ENCODE measurements around the gene MRPS25. TPM values are rescaled to one million over a fixed set of nuclear protein-coding genes. Genes with fewer than 3 reads are reported as not detected.

The MRPS25 gene
- total RNA-seq, 1 experiment from 2014 or later = 69.7 TPM

DNA sequence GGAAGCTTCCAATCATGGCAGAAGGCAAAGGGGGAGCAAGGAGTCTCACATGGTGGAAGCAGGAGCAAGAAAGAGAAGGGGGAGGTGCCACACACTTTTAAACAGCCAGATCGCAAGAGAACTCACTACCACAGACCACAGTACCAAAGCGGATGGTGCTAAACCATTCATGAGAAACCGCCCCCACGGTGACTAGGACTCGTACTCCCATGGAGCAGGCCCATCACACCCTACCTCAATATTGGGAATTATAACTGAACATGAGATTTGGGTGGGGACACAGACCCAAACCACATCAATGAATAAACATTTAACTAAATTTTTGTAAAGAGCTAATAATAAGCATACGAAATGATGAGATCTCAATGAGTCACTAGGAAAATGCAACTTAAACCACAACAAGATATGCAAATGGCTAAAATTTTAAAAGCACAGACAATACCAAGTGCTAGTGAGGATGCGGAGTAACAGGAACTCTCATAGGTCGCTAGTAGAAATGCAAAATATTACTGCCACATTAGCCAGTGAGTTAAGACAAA is 10.0 kb downstream of the MRPS25 start:
- POLR2A ChIA-PET = no interaction called here
- H3K36me3 Mint-ChIP-seq = peaks cover 62% of the 10 kb centered on the region

DNA sequence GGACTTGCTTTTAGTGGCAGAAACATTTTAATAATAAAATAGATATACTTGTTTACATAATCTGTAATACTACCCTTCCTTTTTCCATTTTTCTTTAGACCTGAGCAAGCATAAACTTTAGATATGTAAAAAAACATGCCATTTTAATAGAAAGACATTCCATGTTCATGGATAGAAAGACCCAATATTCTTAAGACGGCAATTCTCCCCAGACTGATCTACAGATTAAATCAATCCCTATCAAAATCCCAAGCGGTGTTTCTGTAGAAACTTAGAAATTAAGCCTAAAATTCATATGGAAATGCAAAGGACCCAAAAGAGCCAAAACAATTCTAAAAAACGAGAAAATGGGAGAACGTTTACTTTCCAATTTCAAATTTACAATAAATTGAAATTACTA is 11.6 kb downstream of the MRPS25 start:
- no peaks in the 10 kb centered on the region for H3K9me3 Mint-ChIP-seq
- ATAC-seq = no peak
- H3K36me3 Mint-ChIP-seq = peaks cover 56% of the 10 kb centered on the region
- no peak overlapping the region for H3K27ac Mint-ChIP-seq
- DNase-seq (ENCODE audit: low spot score) = no peak
- no peaks in the 10 kb centered on the region for H3K27me3 Mint-ChIP-seq (ENCODE audit: low read depth)
- ChIA-PET POLR2A (no interaction called here), CTCF (no interaction called here)
- no peak overlapping the region for H3K4me3 Mint-ChIP-seq
- TF ChIP-seq, protein P1, sequence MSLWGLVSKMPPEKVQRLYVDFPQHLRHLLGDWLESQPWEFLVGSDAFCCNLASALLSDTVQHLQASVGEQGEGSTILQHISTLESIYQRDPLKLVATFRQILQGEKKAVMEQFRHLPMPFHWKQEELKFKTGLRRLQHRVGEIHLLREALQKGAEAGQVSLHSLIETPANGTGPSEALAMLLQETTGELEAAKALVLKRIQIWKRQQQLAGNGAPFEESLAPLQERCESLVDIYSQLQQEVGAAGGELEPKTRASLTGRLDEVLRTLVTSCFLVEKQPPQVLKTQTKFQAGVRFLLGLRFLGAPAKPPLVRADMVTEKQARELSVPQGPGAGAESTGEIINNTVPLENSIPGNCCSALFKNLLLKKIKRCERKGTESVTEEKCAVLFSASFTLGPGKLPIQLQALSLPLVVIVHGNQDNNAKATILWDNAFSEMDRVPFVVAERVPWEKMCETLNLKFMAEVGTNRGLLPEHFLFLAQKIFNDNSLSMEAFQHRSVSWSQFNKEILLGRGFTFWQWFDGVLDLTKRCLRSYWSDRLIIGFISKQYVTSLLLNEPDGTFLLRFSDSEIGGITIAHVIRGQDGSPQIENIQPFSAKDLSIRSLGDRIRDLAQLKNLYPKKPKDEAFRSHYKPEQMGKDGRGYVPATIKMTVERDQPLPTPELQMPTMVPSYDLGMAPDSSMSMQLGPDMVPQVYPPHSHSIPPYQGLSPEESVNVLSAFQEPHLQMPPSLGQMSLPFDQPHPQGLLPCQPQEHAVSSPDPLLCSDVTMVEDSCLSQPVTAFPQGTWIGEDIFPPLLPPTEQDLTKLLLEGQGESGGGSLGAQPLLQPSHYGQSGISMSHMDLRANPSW (CRISPR knock-in tag; conservative IDR thresholded peaks at IDR 0.05; ENCODE audit: low read depth) = no peak
- TF ChIP-seq RELA (CRISPR knock-in tag; IDR thresholded peaks at IDR 0.05; ENCODE audit: borderline replicate concordance) = no peak
- TF ChIP-seq MYBL2 (CRISPR knock-in tag; IDR thresholded peaks at IDR 0.05) = no peak
- TF ChIP-seq, protein P2, sequence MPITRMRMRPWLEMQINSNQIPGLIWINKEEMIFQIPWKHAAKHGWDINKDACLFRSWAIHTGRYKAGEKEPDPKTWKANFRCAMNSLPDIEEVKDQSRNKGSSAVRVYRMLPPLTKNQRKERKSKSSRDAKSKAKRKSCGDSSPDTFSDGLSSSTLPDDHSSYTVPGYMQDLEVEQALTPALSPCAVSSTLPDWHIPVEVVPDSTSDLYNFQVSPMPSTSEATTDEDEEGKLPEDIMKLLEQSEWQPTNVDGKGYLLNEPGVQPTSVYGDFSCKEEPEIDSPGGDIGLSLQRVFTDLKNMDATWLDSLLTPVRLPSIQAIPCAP (CRISPR knock-in tag; IDR thresholded peaks at IDR 0.05) = no peak
- TF ChIP-seq, protein P3, sequence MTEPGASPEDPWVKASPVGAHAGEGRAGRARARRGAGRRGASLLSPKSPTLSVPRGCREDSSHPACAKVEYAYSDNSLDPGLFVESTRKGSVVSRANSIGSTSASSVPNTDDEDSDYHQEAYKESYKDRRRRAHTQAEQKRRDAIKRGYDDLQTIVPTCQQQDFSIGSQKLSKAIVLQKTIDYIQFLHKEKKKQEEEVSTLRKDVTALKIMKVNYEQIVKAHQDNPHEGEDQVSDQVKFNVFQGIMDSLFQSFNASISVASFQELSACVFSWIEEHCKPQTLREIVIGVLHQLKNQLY (CRISPR knock-in tag; IDR thresholded peaks at IDR 0.05) = no peak
- TF ChIP-seq, protein P4, sequence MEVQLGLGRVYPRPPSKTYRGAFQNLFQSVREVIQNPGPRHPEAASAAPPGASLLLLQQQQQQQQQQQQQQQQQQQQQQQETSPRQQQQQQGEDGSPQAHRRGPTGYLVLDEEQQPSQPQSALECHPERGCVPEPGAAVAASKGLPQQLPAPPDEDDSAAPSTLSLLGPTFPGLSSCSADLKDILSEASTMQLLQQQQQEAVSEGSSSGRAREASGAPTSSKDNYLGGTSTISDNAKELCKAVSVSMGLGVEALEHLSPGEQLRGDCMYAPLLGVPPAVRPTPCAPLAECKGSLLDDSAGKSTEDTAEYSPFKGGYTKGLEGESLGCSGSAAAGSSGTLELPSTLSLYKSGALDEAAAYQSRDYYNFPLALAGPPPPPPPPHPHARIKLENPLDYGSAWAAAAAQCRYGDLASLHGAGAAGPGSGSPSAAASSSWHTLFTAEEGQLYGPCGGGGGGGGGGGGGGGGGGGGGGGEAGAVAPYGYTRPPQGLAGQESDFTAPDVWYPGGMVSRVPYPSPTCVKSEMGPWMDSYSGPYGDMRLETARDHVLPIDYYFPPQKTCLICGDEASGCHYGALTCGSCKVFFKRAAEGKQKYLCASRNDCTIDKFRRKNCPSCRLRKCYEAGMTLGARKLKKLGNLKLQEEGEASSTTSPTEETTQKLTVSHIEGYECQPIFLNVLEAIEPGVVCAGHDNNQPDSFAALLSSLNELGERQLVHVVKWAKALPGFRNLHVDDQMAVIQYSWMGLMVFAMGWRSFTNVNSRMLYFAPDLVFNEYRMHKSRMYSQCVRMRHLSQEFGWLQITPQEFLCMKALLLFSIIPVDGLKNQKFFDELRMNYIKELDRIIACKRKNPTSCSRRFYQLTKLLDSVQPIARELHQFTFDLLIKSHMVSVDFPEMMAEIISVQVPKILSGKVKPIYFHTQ (CRISPR knock-in tag; IDR thresholded peaks at IDR 0.05) = no peak
- no peak for TF ChIP-seq SOX15 (CRISPR knock-in tag; IDR thresholded peaks at IDR 0.05)
- H3K4me1 Mint-ChIP-seq = peaks cover 19% of the 10 kb centered on the region

More for the DNA sequence above, 10.0 kb downstream of the MRPS25 start:
- H3K4me1 Mint-ChIP-seq = peaks cover 19% of the 10 kb centered on the region
- CTCF ChIA-PET = interaction anchor here (1.0 kb wide), 1 partner anchor 128 kb away, joined by 3 read pairs; no protein-coding TSS in a partner anchor
- no peak for DNase-seq (ENCODE audit: low spot score)
- H3K9me3 Mint-ChIP-seq = no peaks in the 10 kb centered on the region
- TF ChIP-seq, protein P5, sequence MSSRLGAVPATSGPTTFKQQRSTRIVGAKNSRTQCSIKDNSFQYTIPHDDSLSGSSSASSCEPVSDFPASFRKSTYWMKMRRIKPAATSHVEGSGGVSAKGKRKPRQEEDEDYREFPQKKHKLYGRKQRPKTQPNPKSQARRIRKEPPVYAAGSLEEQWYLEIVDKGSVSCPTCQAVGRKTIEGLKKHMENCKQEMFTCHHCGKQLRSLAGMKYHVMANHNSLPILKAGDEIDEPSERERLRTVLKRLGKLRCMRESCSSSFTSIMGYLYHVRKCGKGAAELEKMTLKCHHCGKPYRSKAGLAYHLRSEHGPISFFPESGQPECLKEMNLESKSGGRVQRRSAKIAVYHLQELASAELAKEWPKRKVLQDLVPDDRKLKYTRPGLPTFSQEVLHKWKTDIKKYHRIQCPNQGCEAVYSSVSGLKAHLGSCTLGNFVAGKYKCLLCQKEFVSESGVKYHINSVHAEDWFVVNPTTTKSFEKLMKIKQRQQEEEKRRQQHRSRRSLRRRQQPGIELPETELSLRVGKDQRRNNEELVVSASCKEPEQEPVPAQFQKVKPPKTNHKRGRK (CRISPR knock-in tag; IDR thresholded peaks at IDR 0.05; ENCODE audit: borderline replicate concordance) = no peak
- TF ChIP-seq, protein P4 (CRISPR knock-in tag; IDR thresholded peaks at IDR 0.05) = 0 out of 2 replicates have a peak, but pooled peaks have one; percentile 17
- H3K27ac Mint-ChIP-seq = peak overlapping the region; percentile 79; the same call in 1 of the 2 replicates
- no peak overlapping the region for H3K4me3 Mint-ChIP-seq
- ATAC-seq = no peak
- no peaks in the 10 kb centered on the region for H3K27me3 Mint-ChIP-seq (ENCODE audit: low read depth)
